Measurements from ENCODE around the gene DOLPP1. TPM values are rescaled to one million over a fixed set of nuclear protein-coding genes. Genes with fewer than 3 reads are reported as not detected.
A peak's percentile ranks its signal among the peaks of the same experiment; 100 is the strongest.
"Not testable (repeated sequence)": the region's sequence is repeated elsewhere in the genome, so short reads cannot be mapped to it uniquely, and the experiment has no call there.

The DOLPP1 gene
- total and polyA plus RNA-seq, 4 donors: 14.6 to 15.6 (median 15.0) TPM

DNA sequence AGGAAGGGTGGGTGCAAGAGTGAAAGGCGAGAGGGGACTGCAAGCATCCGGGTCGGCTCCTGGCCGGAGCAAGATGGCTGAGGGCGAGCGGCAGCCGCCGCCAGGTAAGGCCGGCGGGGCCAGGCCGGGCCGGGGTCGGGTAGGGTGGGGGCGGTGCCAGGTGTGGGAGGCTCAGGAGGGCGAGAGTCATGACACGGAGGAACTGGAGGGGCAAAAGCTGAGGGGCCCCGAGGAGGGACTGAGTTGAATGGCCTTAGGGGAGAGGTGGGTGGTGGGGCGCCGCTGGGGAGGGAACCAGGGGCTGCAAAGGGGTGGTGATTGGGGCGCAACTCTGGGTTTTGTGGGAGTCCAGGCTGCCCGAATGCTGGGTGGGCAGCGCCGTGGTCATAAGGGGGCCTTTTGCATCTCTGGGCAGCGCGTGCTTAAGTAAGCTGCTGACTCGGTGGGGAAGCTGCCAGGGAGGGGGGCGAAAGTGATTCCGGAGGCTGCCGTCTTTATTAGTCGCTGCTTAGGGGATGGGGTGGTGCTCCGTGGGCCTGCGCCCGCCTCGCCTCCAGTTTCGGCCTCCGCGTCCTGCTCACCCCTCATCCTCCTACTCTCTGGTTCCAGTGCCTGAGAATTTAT, 30.7 kb downstream of the DOLPP1 start:
- under 1% methylated on average over 37 of the region's 37 CpGs for WGBS
- peak overlapping the region; percentile 87 to 96 (median 91) for H3K4me3 ChIP-seq (ENCODE audit: low read depth in 1 of 3, low read length in 3 of 3)
- H3K36me3 ChIP-seq (ENCODE audit: control insufficient read depth in 4 of 4, insufficient read depth in 3 of 4, low read depth in 1 of 4, low read length in 3 of 4): peaks cover 0 to 10% (median 4%) of the 10 kb centered on the region in 4 donors
- H3K4me1 ChIP-seq (ENCODE audit: control insufficient read depth in 4 of 4, insufficient read depth in 4 of 4, low read length in 3 of 4): peaks cover 5 to 41% (median 32%) of the 10 kb centered on the region in 4 donors
- H3K9ac ChIP-seq (ENCODE audit: low read depth in 1 of 2, low read length in 2 of 2): peak overlapping the region; percentile 61 to 99
- DNase-seq (ENCODE audit: low spot score): peak; percentile 58
- H3K27ac ChIP-seq (ENCODE audit: low read depth in 1 of 2, low read length in 2 of 2): peak overlapping the region; percentile 97 to 100
- H3K27me3 ChIP-seq (ENCODE audit: control insufficient read depth in 4 of 4, insufficient read depth in 4 of 4, low read length in 3 of 4): no peaks in the 10 kb centered on the region
- H3K9me3 ChIP-seq (ENCODE audit: control insufficient read depth in 4 of 4, low read length in 3 of 4): no peaks in the 10 kb centered on the region
- TF ChIP-seq RXRA (IDR thresholded peaks at IDR 0.05) (peak in 1 of 2 donors; percentile 6), FOXA1 (IDR thresholded peaks at IDR 0.05) (no peak), FOXA2 (IDR thresholded peaks at IDR 0.05) (no peak), HNF4A (conservative IDR thresholded peaks at IDR 0.05) (no peak)

DNA sequence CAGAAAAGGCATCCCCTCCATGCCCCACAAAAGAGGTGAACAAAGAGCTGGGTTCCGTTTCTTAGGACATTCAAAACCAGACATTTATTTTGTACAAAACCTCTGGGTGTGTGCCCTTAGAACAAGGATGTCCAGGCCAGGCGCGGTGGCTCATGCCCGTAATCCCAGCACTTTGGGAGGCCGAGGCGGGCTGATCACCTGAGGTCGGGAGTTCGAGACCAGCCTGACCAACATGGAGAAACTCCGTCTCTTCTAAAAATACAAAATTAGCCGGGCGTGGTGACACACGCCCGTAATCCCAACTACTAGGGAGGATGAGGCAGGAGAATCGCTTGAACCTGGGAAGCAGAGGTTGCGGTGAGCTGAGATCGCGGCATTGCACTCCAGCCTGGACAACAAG, 31.6 kb downstream of the DOLPP1 start:
- H3K27me3 ChIP-seq (ENCODE audit: control insufficient read depth in 4 of 4, insufficient read depth in 4 of 4, low read length in 3 of 4); DNase-seq (ENCODE audit: low spot score); H3K9ac ChIP-seq (ENCODE audit: low read depth in 1 of 2, low read length in 2 of 2); H3K27ac ChIP-seq (ENCODE audit: low read depth in 1 of 2, low read length in 2 of 2); H3K36me3 ChIP-seq (ENCODE audit: control insufficient read depth in 4 of 4, insufficient read depth in 3 of 4, low read depth in 1 of 4, low read length in 3 of 4); H3K9me3 ChIP-seq (ENCODE audit: control insufficient read depth in 4 of 4, low read length in 3 of 4): not testable (repeated sequence)
- 96% methylated on average over 17 of the region's 17 CpGs for WGBS
- H3K4me3 ChIP-seq (ENCODE audit: low read depth in 1 of 3, low read length in 3 of 3): peak overlapping the region in 1 of 3 donors; percentile 87
- peaks cover 5 to 41% (median 32%) of the 10 kb centered on the region in 4 donors for H3K4me1 ChIP-seq (ENCODE audit: control insufficient read depth in 4 of 4, insufficient read depth in 4 of 4, low read length in 3 of 4)

- peak overlapping the region; percentile 13 to 42 for H3K27ac ChIP-seq (ENCODE audit: low read depth in 1 of 2, low read length in 2 of 2)
- 89% methylated on average over 17 of the region's 17 CpGs for WGBS
- DNase-seq (ENCODE audit: low spot score): no peak
These were observed 32.9 kb downstream of the DOLPP1 start for GRCh38 chr9:129113645-129114304.

More at GRCh38 chr9:129113645-129114304, 32.9 kb downstream of the DOLPP1 start:
- H3K27me3 ChIP-seq (ENCODE audit: control insufficient read depth in 4 of 4, insufficient read depth in 4 of 4, low read length in 3 of 4): no peaks in the 10 kb centered on the region
- H3K9me3 ChIP-seq (ENCODE audit: control insufficient read depth in 4 of 4, low read length in 3 of 4): no peaks in the 10 kb centered on the region
- TF ChIP-seq NR2F2 (IDR thresholded peaks at IDR 0.05) (no peak), REST (IDR thresholded peaks at IDR 0.05) (no peak), RXRA (IDR thresholded peaks at IDR 0.05) (no peak), GABPA (IDR thresholded peaks at IDR 0.05 in 1 of 2, conservative IDR thresholded peaks at IDR 0.05 in 1 of 2) (no peak), EGR1 (IDR thresholded peaks at IDR 0.05; ENCODE audit: low read depth in 2 of 2) (no peak), FOXA1 (IDR thresholded peaks at IDR 0.05) (no peak), ATF3 (IDR thresholded peaks at IDR 0.05) (no peak), YY1 (IDR thresholded peaks at IDR 0.05) (no peak), HNF4A (conservative IDR thresholded peaks at IDR 0.05) (no peak), TAF1 (conservative IDR thresholded peaks at IDR 0.05) (no peak), SP1 (IDR thresholded peaks at IDR 0.05) (no peak), MAX (IDR thresholded peaks at IDR 0.05) (no peak), FOXA2 (IDR thresholded peaks at IDR 0.05) (no peak), JUND (IDR thresholded peaks at IDR 0.05) (no peak)
- TF ChIP-seq, protein P1, sequence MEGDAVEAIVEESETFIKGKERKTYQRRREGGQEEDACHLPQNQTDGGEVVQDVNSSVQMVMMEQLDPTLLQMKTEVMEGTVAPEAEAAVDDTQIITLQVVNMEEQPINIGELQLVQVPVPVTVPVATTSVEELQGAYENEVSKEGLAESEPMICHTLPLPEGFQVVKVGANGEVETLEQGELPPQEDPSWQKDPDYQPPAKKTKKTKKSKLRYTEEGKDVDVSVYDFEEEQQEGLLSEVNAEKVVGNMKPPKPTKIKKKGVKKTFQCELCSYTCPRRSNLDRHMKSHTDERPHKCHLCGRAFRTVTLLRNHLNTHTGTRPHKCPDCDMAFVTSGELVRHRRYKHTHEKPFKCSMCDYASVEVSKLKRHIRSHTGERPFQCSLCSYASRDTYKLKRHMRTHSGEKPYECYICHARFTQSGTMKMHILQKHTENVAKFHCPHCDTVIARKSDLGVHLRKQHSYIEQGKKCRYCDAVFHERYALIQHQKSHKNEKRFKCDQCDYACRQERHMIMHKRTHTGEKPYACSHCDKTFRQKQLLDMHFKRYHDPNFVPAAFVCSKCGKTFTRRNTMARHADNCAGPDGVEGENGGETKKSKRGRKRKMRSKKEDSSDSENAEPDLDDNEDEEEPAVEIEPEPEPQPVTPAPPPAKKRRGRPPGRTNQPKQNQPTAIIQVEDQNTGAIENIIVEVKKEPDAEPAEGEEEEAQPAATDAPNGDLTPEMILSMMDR (IDR thresholded peaks at IDR 0.05; ENCODE audit: low read depth, low read length, missing input control): no peak
- TF ChIP-seq, protein P2, sequence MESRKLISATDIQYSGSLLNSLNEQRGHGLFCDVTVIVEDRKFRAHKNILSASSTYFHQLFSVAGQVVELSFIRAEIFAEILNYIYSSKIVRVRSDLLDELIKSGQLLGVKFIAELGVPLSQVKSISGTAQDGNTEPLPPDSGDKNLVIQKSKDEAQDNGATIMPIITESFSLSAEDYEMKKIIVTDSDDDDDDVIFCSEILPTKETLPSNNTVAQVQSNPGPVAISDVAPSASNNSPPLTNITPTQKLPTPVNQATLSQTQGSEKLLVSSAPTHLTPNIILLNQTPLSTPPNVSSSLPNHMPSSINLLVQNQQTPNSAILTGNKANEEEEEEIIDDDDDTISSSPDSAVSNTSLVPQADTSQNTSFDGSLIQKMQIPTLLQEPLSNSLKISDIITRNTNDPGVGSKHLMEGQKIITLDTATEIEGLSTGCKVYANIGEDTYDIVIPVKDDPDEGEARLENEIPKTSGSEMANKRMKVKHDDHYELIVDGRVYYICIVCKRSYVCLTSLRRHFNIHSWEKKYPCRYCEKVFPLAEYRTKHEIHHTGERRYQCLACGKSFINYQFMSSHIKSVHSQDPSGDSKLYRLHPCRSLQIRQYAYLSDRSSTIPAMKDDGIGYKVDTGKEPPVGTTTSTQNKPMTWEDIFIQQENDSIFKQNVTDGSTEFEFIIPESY (IDR thresholded peaks at IDR 0.05): no peak
- no peak overlapping the region for H3K9ac ChIP-seq (ENCODE audit: low read depth in 1 of 2, low read length in 2 of 2)
- H3K4me1 ChIP-seq (ENCODE audit: control insufficient read depth in 4 of 4, insufficient read depth in 4 of 4, low read length in 3 of 4): peaks cover 5 to 38% (median 30%) of the 10 kb centered on the region in 4 donors
- H3K4me3 ChIP-seq (ENCODE audit: low read depth in 1 of 3, low read length in 3 of 3): no peak overlapping the region
- H3K36me3 ChIP-seq (ENCODE audit: control insufficient read depth in 4 of 4, insufficient read depth in 3 of 4, low read depth in 1 of 4, low read length in 3 of 4): peaks cover 0 to 2% (median 0%) of the 10 kb centered on the region in 4 donors
